Ishikawa (cell line): ENCODE results near the gene GCC2.

Experiments
- CEBPB ChIP-seq: IDR thresholded peaks from 2 replicates; pipeline ENCODE4 v1.6.1; 2012
- CREB1 ChIP-seq: IDR thresholded peaks from 2 replicates; pipeline ENCODE4 v1.6.1; 2012; ENCODE audit warnings: low read depth
- EGR1 ChIP-seq: IDR thresholded peaks from 2 replicates; pipeline ENCODE4 v1.6.1; 2012
- EP300 ChIP-seq: IDR thresholded peaks from 2 replicates; pipeline ENCODE4 v1.6.1; 2012; ENCODE audit warnings: borderline replicate concordance
- FOXM1 ChIP-seq: IDR thresholded peaks from 2 replicates; pipeline ENCODE4 v1.6.1; 2012; ENCODE audit warnings: low read depth, borderline replicate concordance
- NFIC ChIP-seq: IDR thresholded peaks from 2 replicates; pipeline ENCODE4 v1.6.1; 2012
- RAD21 ChIP-seq: IDR thresholded peaks from 2 replicates; pipeline ENCODE4 v1.6.1; 2012; ENCODE audit warnings: low read depth
- TAF1 ChIP-seq: IDR thresholded peaks from 2 replicates; pipeline ENCODE4 v1.6.1; 2012; ENCODE audit warnings: low read depth, mild to moderate bottlenecking
- TCF12 ChIP-seq: IDR thresholded peaks from 2 replicates; pipeline ENCODE4 v1.6.1; 2012; ENCODE audit warnings: low read depth
- TEAD4 ChIP-seq: IDR thresholded peaks from 2 replicates; pipeline ENCODE4 v1.6.1; 2012
- YY1 ChIP-seq: IDR thresholded peaks from 2 replicates; pipeline ENCODE4 v1.6.1; 2012; ENCODE audit warnings: low read depth
- ZBTB7A ChIP-seq: IDR thresholded peaks from 2 replicates; pipeline ENCODE4 v1.6.1; 2012; ENCODE audit warnings: low read depth
- TF ChIP-seq, protein P1 (sequence below): IDR thresholded peaks from 2 replicates; pipeline ENCODE4 v1.6.1; 2012; ENCODE audit warnings: low read depth, mild to moderate bottlenecking
- TF ChIP-seq, protein P2 (sequence below): IDR thresholded peaks from 2 replicates; pipeline ENCODE4 v1.6.1; 2012
- TF ChIP-seq, protein P3 (sequence below): IDR thresholded peaks from 2 replicates; pipeline ENCODE4 v1.6.1; 2012

GCC2 gene

DNA sequence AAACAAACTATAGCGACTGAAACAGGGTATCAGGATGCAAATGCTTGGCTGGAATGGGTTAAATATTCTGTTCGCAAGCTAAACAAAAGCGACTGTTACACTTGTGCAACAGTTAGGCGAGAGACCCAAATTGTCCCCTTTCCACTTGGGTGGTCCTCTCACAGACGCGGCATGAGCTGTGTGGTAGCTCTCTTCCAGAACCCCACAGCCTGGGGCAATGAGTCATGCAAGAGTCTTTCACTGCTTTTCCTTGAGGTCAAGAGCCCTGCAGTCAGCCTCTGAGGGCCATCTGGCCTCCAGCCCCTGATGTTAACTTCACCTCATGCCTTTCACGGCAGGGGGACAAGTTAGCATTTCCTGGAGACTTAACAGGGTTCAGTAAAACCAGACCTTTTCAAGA, 45.5 kb upstream of the GCC2 start:
- TF ChIP-seq YY1: no peak
- TF ChIP-seq RAD21: no peak
- TF ChIP-seq, protein P1, sequence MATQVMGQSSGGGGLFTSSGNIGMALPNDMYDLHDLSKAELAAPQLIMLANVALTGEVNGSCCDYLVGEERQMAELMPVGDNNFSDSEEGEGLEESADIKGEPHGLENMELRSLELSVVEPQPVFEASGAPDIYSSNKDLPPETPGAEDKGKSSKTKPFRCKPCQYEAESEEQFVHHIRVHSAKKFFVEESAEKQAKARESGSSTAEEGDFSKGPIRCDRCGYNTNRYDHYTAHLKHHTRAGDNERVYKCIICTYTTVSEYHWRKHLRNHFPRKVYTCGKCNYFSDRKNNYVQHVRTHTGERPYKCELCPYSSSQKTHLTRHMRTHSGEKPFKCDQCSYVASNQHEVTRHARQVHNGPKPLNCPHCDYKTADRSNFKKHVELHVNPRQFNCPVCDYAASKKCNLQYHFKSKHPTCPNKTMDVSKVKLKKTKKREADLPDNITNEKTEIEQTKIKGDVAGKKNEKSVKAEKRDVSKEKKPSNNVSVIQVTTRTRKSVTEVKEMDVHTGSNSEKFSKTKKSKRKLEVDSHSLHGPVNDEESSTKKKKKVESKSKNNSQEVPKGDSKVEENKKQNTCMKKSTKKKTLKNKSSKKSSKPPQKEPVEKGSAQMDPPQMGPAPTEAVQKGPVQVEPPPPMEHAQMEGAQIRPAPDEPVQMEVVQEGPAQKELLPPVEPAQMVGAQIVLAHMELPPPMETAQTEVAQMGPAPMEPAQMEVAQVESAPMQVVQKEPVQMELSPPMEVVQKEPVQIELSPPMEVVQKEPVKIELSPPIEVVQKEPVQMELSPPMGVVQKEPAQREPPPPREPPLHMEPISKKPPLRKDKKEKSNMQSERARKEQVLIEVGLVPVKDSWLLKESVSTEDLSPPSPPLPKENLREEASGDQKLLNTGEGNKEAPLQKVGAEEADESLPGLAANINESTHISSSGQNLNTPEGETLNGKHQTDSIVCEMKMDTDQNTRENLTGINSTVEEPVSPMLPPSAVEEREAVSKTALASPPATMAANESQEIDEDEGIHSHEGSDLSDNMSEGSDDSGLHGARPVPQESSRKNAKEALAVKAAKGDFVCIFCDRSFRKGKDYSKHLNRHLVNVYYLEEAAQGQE: no peak
- no peak for TF ChIP-seq NFIC
- TF ChIP-seq ZBTB7A: no peak
- no peak for TF ChIP-seq CEBPB
- TF ChIP-seq CREB1: no peak
- TF ChIP-seq, protein P2, sequence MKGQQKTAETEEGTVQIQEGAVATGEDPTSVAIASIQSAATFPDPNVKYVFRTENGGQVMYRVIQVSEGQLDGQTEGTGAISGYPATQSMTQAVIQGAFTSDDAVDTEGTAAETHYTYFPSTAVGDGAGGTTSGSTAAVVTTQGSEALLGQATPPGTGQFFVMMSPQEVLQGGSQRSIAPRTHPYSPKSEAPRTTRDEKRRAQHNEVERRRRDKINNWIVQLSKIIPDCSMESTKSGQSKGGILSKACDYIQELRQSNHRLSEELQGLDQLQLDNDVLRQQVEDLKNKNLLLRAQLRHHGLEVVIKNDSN: no peak
- TF ChIP-seq FOXM1: no peak
- TF ChIP-seq TAF1: no peak
- no peak for TF ChIP-seq EP300
- no peak for TF ChIP-seq EGR1
- TF ChIP-seq, protein P3, sequence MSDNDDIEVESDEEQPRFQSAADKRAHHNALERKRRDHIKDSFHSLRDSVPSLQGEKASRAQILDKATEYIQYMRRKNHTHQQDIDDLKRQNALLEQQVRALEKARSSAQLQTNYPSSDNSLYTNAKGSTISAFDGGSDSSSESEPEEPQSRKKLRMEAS: no peak
- TF ChIP-seq TEAD4: no peak
- no peak for TF ChIP-seq TCF12

DNA sequence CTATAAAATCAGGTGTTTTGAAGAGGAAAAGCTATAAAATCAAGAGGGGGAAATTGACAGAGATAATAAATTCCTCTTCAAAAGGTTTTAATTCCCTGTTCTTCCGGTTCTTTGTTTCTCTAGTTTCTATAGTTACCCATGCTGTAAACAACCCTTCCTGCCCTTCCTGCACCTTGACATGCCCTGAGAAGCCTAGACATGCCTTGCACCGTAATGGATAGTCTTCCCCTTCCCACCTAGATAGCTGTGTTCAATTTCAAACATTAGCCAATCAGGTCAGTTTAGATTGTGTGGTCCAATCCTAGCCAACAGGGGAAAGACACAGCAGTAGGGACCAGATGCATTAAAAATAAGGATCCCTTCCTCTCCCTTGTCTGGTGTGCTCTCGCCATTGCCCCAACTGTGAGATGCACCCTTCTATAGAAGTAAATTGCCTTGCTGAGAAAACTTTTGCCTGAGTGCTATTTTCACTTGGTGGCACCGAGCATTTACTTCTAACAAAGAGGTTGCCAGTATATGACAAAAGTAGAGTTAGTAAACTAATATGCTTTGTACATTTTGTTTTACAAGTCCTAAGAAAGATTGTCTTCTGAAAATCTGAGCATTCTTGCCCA, 44.1 kb upstream of the GCC2 start:
- no peak for TF ChIP-seq NFIC
- TF ChIP-seq EGR1: no peak
- TF ChIP-seq YY1: no peak

DNA sequence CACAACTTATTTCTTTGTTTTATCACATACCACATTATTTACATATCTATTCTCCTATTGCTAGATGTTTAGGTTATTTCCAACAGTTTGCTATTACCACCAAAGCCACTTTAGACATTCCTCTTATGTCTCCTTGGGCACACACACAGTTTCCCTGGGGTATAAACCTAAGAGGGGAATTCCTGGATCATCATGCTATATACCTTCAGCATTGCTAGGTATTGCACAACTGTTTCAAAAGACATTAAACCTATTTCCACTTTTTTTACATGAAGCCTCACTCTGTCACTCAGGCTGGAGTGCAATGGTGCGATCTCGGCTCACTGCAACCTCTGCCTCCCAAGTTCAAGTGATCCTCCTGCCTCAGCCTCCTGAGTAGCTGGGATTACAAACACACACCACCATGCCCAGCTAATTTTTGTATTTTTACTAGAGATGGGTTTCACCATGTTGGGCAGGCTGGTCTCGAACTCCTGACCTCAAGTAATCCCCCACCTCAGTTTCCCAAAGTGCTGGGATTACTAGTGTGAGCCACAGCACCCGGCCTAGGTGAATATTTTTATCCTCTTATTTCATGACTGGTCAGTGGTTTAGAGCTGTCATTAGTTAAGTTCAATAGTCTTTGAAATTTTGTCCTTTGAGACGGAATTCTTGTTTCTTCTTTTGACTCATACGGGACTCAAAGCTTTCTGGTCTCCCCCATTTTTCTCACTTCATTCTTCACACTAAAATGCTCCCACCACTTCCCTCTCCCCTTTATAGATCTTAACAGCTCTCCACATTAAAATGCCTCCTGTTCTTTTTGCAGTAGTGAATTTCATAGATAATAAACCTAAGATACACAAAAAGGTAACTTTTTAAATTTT, 40.9 kb upstream of the GCC2 start:
- TF ChIP-seq YY1 (no peak), CEBPB (no peak), NFIC (no peak), ZBTB7A (no peak), TCF12 (no peak), EGR1 (no peak), TEAD4 (no peak), FOXM1 (no peak), EP300 (no peak), TAF1 (no peak), CREB1 (no peak), RAD21 (no peak)
- TF ChIP-seq, protein P2: no peak
- TF ChIP-seq, protein P3: no peak
- TF ChIP-seq, protein P1: no peak

DNA sequence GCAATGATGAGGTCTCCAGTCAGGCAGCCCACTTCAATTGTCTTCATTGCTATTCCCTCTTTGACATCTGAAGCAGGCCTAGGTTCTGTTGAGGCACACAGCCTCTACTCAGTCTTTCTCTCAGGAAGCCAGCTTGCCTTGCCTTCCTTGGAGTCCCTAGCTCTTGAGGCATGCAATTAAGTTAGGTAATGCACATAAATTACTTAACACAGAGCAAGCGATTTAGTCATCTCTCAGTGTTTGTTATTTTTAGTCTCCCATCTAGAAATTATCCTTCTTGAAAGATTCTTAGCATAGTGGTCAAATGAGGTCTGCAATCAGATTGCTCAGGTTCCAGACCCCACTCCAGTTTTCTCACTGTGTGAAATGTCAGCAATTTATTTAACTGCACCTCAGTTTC, 39.2 kb upstream of the GCC2 start:
- TF ChIP-seq TAF1: no peak
- no peak for TF ChIP-seq CEBPB
- no peak for TF ChIP-seq CREB1
- no peak for TF ChIP-seq RAD21
- TF ChIP-seq EGR1: no peak
- no peak for TF ChIP-seq TEAD4
- TF ChIP-seq ZBTB7A: no peak

DNA sequence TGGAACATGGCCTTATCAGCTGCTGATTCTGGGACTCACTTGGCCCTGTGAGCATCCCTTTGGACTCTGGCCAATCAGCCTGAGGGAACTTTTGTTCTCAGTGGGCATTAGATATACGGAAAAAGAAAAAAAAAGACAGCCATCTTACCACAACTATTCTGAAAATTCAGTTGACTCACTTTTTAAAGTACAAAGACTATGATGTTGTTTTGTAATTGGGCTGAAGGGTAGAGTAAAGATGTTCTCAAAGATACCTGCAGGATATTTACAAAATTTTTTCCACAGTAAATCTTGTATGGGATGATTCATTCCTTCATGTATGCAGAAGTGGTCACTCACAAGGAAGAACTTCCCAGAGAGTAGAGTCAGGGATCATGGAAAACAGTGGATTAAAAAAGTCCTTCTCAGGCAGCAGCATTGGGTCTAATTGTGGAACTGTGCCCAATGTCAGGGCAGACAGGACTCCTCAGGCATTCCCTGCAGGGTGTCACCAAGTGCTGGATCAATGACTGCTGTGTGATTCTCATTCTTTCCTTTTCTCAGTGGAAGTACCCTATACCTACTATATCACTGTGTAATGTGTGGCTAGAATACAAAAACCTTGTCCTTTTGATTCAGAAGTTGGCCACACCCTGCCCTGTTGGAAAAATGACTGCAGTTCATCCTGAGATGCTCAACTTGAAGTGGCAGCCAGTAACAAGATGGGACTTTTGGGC, 35.9 kb upstream of the GCC2 start:
- TF ChIP-seq EP300 (no peak), TCF12 (no peak), CEBPB (no peak), RAD21 (no peak), NFIC (no peak), TEAD4 (no peak), EGR1 (no peak), TAF1 (no peak)
- TF ChIP-seq, protein P3: no peak
- TF ChIP-seq, protein P2: no peak
- TF ChIP-seq, protein P1: no peak
